ENCODE results near the gene ANKMY1.

ANKMY1 gene

GRCh38 chr2:240594511-240595380 lies 37.0 kb upstream of the ANKMY1 start:
- no peak for DNase-seq

GRCh38 chr2:240593703-240594451 lies 36.1 kb upstream of the ANKMY1 start:
- no peak for DNase-seq

- no peak for DNase-seq
Observed at GRCh38 chr2:240593026-240593702, 35.4 kb upstream of the ANKMY1 start.

GRCh38 chr2:240591784-240592183 lies 34.0 kb upstream of the ANKMY1 start:
- no peak for DNase-seq

- no peak for DNase-seq
Observed at GRCh38 chr2:240591226-240591625, 33.4 kb upstream of the ANKMY1 start.

- no peak for DNase-seq
Observed at GRCh38 chr2:240590681-240591111, 32.9 kb upstream of the ANKMY1 start.

- no peak for DNase-seq
Observed at GRCh38 chr2:240589850-240590525, 32.2 kb upstream of the ANKMY1 start.

- DNase-seq = no peak
Observed at GRCh38 chr2:240589375-240589774, 31.6 kb upstream of the ANKMY1 start.

- DNase-seq = no peak
Observed at GRCh38 chr2:240588669-240589068, 30.9 kb upstream of the ANKMY1 start.

GRCh38 chr2:240588006-240588655 lies 30.3 kb upstream of the ANKMY1 start:
- DNase-seq = no peak

- DNase-seq = peak; percentile 55 to 56
Observed at GRCh38 chr2:240586919-240587800, 29.4 kb upstream of the ANKMY1 start.

- DNase-seq = peak; percentile 95
Observed at GRCh38 chr2:240586198-240586918, 28.6 kb upstream of the ANKMY1 start, which contains the start of gene CAPN10. Gene CAPN10 (plus strand): TSS chr2:240586734. CDS start chr2:240586912, 178 bp downstream.

- no peak for DNase-seq
Observed at GRCh38 chr2:240585681-240586197, 28.0 kb upstream of the ANKMY1 start.

GRCh38 chr2:240585101-240585500 lies 27.3 kb upstream of the ANKMY1 start:
- DNase-seq = no peak

- DNase-seq = no peak
Observed at GRCh38 chr2:240584486-240585031, 26.8 kb upstream of the ANKMY1 start.

- DNase-seq = no peak
Observed at GRCh38 chr2:240583774-240584173, 26.0 kb upstream of the ANKMY1 start.

GRCh38 chr2:240582781-240583180 lies 25.0 kb upstream of the ANKMY1 start:
- DNase-seq = no peak

GRCh38 chr2:240581811-240582210 lies 24.0 kb upstream of the ANKMY1 start:
- DNase-seq = no peak

- peak; percentile 76 for DNase-seq
Observed at GRCh38 chr2:240579771-240580614, 22.2 kb upstream of the ANKMY1 start.

Measured in activated CD4-positive, alpha-beta T cell treated with anti-CD3 and anti-CD28 coated beads, Interleukin-2, amount 50 U/mL, for 4 hours (primary cell).